Measurements from ENCODE around the gene ANKRD13B. TPM values are rescaled to one million over a fixed set of nuclear protein-coding genes. Genes with fewer than 3 reads are reported as not detected.

Gene ANKRD13B
- total RNA-seq, 1 experiment from 2014 or later: 45.5 TPM

DNA sequence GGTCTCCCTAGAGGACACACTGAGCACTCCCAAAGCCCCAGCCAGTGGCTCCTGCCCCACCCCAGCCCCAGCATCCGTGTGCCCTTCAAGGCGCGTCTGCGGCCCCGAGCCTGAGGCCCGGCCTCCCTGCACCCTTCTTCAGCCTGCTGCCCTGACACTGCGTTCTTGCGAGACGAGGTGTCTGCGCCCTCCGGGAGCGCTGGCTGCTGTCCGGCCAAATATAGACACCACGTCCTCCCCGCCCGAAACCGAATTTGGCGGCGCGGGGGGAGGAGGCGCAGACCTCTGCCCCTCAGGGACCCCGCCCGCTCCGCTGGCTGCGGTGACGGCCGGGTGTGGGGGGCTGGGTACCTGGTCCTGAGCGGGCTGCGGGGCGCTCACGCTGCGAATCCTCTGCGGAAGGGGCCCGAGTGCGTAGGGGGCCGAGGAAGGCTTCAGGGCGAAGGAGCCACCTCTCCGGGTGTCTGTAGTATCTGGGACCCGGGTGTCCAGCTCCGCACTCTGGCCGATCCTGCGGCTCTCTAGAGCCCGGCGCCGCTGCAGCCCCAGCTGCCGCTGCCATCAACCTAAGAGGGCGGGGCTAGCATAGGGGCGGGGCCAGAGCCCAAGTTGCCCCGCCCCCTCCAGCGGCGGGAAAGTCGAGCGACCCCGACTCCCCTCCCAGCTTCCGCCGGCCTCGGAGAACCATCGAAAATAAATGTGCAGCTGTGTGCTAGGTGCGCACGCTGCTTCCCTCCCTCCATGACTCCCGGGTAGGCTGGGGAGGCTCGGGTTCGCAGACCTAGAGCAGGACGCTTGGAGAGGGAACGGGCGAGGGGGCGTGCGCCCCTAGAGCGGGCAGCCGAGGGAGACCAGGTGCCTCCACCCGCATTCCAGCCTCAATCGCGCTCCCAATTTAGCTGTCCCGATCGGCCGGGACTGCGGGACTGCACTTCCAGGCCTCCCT lies 29.7 kb downstream of the ANKRD13B start, which contains the start of gene CORO6 (continued):
- TF ChIP-seq, protein P1, sequence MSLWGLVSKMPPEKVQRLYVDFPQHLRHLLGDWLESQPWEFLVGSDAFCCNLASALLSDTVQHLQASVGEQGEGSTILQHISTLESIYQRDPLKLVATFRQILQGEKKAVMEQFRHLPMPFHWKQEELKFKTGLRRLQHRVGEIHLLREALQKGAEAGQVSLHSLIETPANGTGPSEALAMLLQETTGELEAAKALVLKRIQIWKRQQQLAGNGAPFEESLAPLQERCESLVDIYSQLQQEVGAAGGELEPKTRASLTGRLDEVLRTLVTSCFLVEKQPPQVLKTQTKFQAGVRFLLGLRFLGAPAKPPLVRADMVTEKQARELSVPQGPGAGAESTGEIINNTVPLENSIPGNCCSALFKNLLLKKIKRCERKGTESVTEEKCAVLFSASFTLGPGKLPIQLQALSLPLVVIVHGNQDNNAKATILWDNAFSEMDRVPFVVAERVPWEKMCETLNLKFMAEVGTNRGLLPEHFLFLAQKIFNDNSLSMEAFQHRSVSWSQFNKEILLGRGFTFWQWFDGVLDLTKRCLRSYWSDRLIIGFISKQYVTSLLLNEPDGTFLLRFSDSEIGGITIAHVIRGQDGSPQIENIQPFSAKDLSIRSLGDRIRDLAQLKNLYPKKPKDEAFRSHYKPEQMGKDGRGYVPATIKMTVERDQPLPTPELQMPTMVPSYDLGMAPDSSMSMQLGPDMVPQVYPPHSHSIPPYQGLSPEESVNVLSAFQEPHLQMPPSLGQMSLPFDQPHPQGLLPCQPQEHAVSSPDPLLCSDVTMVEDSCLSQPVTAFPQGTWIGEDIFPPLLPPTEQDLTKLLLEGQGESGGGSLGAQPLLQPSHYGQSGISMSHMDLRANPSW (CRISPR knock-in tag; conservative IDR thresholded peaks at IDR 0.05; ENCODE audit: low read depth): no peak

DNA sequence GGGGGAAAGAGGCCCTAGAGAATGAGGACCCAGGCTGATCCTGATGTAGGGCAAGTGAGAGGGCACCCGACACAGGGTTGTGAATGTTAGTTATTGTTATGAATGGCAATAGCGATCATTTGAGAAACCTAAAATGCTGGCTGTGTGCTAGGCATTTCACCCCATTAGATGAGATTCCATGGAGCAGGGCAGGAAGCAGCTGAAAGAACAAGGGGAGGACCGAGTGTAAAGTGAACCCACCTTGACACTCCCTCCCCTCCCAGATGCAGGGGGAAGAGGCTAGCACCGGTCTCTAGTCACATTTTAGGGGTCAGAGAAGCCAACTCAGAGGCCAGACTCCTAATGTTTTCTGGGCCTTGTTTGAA lies 30.3 kb downstream of the ANKRD13B start:
- H3K36me3 Mint-ChIP-seq: no peaks in the 10 kb centered on the region
- CTCF ChIA-PET: interaction anchor here (0.8 to 3.2 kb wide), 12 partner anchors 10 to 506 kb away, joined by 3 to 18 read pairs (median 6); partner anchors contain the start of genes ABHD15 and ANKRD13B
- H3K4me1 Mint-ChIP-seq: peaks cover 47% of the 10 kb centered on the region
- peak overlapping the region; percentile 82 for H3K27ac Mint-ChIP-seq
- POLR2A ChIA-PET: interaction anchor here (0.6 kb wide), 1 partner anchor 415 kb away, joined by 5 read pairs; no protein-coding TSS in a partner anchor
- ATAC-seq (peak; percentile 9), DNase-seq (ENCODE audit: low spot score) (no peak)
- no peaks in the 10 kb centered on the region for H3K9me3 Mint-ChIP-seq
- peaks cover 61% of the 10 kb centered on the region for H3K27me3 Mint-ChIP-seq (ENCODE audit: low read depth)
- no peak for TF ChIP-seq EMX1 (CRISPR knock-in tag; IDR thresholded peaks at IDR 0.05)
- no peak for TF ChIP-seq KAT7 (CRISPR knock-in tag; IDR thresholded peaks at IDR 0.05; ENCODE audit: borderline replicate concordance)
- TF ChIP-seq OVOL2 (CRISPR knock-in tag; IDR thresholded peaks at IDR 0.05; ENCODE audit: borderline replicate concordance): no peak
- TF ChIP-seq, protein P2, sequence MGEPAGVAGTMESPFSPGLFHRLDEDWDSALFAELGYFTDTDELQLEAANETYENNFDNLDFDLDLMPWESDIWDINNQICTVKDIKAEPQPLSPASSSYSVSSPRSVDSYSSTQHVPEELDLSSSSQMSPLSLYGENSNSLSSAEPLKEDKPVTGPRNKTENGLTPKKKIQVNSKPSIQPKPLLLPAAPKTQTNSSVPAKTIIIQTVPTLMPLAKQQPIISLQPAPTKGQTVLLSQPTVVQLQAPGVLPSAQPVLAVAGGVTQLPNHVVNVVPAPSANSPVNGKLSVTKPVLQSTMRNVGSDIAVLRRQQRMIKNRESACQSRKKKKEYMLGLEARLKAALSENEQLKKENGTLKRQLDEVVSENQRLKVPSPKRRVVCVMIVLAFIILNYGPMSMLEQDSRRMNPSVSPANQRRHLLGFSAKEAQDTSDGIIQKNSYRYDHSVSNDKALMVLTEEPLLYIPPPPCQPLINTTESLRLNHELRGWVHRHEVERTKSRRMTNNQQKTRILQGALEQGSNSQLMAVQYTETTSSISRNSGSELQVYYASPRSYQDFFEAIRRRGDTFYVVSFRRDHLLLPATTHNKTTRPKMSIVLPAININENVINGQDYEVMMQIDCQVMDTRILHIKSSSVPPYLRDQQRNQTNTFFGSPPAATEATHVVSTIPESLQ (CRISPR knock-in tag; IDR thresholded peaks at IDR 0.05): no peak
- TF ChIP-seq, protein P3, sequence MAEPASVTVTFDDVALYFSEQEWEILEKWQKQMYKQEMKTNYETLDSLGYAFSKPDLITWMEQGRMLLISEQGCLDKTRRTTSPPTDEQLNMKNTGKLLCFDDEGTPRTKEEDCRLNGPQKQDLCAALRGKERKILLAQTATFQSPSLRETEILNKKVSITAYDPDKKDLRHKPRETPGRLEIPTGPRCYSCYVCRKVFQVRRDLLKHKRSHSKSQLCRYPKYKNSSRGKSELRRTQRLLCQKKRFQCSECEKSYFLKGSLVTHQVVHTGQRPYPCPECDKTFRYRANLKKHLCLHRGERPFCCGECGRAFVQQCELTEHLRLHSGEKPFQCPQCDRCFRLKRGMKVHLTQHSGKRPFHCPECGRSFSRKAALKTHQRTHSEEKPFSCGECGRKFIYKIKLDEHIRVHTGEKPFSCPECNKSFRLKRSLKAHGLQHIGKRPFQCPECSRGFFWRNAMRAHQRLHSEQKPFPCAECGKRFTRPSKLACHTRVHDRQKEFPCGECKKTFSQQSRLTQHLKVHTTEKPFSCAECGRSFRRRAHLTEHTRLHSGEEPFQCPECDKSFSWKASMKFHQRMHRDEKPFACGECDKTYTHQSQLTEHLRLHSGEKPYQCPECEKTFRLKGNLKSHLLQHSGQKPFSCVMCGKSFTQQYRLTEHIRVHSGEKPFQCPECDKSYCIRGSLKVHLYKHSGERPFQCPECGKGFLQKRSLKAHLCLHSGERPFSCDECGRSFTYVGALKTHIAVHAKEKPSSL (CRISPR knock-in tag; conservative IDR thresholded peaks at IDR 0.05): no peak
- no peak for TF ChIP-seq JUN (CRISPR knock-in tag; IDR thresholded peaks at IDR 0.05)
- TF ChIP-seq ETV6 (CRISPR knock-in tag; IDR thresholded peaks at IDR 0.05): no peak
- TF ChIP-seq FOXP1 (CRISPR knock-in tag; IDR thresholded peaks at IDR 0.05; ENCODE audit: borderline replicate concordance): no peak
- TF ChIP-seq, protein P4, sequence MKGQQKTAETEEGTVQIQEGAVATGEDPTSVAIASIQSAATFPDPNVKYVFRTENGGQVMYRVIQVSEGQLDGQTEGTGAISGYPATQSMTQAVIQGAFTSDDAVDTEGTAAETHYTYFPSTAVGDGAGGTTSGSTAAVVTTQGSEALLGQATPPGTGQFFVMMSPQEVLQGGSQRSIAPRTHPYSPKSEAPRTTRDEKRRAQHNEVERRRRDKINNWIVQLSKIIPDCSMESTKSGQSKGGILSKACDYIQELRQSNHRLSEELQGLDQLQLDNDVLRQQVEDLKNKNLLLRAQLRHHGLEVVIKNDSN (CRISPR knock-in tag; IDR thresholded peaks at IDR 0.05): no peak
- no peak for TF ChIP-seq ELF4 (CRISPR knock-in tag; IDR thresholded peaks at IDR 0.05; ENCODE audit: low read depth)
- TF ChIP-seq, protein P5, sequence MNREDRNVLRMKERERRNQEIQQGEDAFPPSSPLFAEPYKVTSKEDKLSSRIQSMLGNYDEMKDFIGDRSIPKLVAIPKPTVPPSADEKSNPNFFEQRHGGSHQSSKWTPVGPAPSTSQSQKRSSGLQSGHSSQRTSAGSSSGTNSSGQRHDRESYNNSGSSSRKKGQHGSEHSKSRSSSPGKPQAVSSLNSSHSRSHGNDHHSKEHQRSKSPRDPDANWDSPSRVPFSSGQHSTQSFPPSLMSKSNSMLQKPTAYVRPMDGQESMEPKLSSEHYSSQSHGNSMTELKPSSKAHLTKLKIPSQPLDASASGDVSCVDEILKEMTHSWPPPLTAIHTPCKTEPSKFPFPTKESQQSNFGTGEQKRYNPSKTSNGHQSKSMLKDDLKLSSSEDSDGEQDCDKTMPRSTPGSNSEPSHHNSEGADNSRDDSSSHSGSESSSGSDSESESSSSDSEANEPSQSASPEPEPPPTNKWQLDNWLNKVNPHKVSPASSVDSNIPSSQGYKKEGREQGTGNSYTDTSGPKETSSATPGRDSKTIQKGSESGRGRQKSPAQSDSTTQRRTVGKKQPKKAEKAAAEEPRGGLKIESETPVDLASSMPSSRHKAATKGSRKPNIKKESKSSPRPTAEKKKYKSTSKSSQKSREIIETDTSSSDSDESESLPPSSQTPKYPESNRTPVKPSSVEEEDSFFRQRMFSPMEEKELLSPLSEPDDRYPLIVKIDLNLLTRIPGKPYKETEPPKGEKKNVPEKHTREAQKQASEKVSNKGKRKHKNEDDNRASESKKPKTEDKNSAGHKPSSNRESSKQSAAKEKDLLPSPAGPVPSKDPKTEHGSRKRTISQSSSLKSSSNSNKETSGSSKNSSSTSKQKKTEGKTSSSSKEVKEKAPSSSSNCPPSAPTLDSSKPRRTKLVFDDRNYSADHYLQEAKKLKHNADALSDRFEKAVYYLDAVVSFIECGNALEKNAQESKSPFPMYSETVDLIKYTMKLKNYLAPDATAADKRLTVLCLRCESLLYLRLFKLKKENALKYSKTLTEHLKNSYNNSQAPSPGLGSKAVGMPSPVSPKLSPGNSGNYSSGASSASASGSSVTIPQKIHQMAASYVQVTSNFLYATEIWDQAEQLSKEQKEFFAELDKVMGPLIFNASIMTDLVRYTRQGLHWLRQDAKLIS (CRISPR knock-in tag; IDR thresholded peaks at IDR 0.05; ENCODE audit: borderline replicate concordance): no peak
- TF ChIP-seq, protein P6, sequence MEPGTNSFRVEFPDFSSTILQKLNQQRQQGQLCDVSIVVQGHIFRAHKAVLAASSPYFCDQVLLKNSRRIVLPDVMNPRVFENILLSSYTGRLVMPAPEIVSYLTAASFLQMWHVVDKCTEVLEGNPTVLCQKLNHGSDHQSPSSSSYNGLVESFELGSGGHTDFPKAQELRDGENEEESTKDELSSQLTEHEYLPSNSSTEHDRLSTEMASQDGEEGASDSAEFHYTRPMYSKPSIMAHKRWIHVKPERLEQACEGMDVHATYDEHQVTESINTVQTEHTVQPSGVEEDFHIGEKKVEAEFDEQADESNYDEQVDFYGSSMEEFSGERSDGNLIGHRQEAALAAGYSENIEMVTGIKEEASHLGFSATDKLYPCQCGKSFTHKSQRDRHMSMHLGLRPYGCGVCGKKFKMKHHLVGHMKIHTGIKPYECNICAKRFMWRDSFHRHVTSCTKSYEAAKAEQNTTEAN (CRISPR knock-in tag; IDR thresholded peaks at IDR 0.05): no peak
- TF ChIP-seq, protein P7, sequence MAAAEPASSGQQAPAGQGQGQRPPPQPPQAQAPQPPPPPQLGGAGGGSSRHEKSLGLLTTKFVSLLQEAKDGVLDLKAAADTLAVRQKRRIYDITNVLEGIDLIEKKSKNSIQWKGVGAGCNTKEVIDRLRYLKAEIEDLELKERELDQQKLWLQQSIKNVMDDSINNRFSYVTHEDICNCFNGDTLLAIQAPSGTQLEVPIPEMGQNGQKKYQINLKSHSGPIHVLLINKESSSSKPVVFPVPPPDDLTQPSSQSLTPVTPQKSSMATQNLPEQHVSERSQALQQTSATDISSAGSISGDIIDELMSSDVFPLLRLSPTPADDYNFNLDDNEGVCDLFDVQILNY (CRISPR knock-in tag; IDR thresholded peaks at IDR 0.05): no peak
- no peak for TF ChIP-seq IRF2 (CRISPR knock-in tag; IDR thresholded peaks at IDR 0.05; ENCODE audit: borderline replicate concordance, low read depth)
- H3K4me3 Mint-ChIP-seq: peak overlapping the region; percentile 79

Data from WTC11 (cell line).